HepG2 (cell line): ENCODE results near the gene ALDH18A1. TPM values are rescaled to one million over a fixed set of nuclear protein-coding genes. Genes with fewer than 3 reads are reported as not detected.

Experiments used
- ATAD3A ChIP-seq: sonication (generic); formaldehyde crosslinking; IDR thresholded peaks from 2 replicates; pipeline ENCODE4 v1.4.0; 2020; ENCODE audit warnings: missing genetic modification reagents
- FOXK1 ChIP-seq: sonication (generic); formaldehyde crosslinking; IDR thresholded peaks from 2 replicates; pipeline ENCODE4 v1.4.0; 2020; ENCODE audit warnings: low read depth, missing genetic modification reagents, borderline replicate concordance
- FOXP1 ChIP-seq, 2 experiments: fragments of 450-650 bp in 1 of 2; IDR thresholded peaks; 2 replicates each; pipeline ENCODE4 v1.6.1; 2017 to 2018; ENCODE audit warnings: antibody characterized with exemption in 1 of 2
- HNF4A ChIP-seq: sonication (generic); formaldehyde crosslinking; IDR thresholded peaks from 2 replicates; pipeline ENCODE4 v1.4.0; 2020; ENCODE audit warnings: missing genetic modification reagents
- MTA1 ChIP-seq: sonication (generic); formaldehyde crosslinking; IDR thresholded peaks from 2 replicates; pipeline ENCODE4 v1.4.0; 2020; ENCODE audit warnings: missing genetic modification reagents, mild to moderate bottlenecking, borderline replicate concordance
- NFYC ChIP-seq: IDR thresholded peaks from 2 replicates; pipeline ENCODE4 v1.6.1; 2016; ENCODE audit warnings: missing genetic modification reagents, missing compliant biosample characterization
- PHF21A ChIP-seq: sonication (generic); formaldehyde crosslinking; IDR thresholded peaks from 2 replicates; pipeline ENCODE4 v1.5.0; 2020; ENCODE audit warnings: mild to moderate bottlenecking, missing genetic modification reagents
- PHF5A ChIP-seq: IDR thresholded peaks from one replicate; pipeline ENCODE4 v1.6.1; 2018; ENCODE audit warnings: low read depth, missing genetic modification reagents; ENCODE audit not compliant: unreplicated experiment
- PHF8 ChIP-seq: sonication (generic); formaldehyde crosslinking; IDR thresholded peaks from 2 replicates; pipeline ENCODE4 v1.5.0; 2020; ENCODE audit warnings: missing genetic modification reagents
- PRMT3 ChIP-seq: sonication (generic); formaldehyde crosslinking; IDR thresholded peaks from 2 replicates; pipeline ENCODE4 v1.8.1; 2022; ENCODE audit warnings: low read depth, mild to moderate bottlenecking, moderate library complexity, missing genetic modification reagents, borderline replicate concordance
- RBFOX2 ChIP-seq: fragments of 200-400 bp; formaldehyde crosslinking; IDR thresholded peaks from 2 replicates; pipeline ENCODE4 v1.6.1; 2017; ENCODE audit warnings: low read depth, mild to moderate bottlenecking, low read length
- REXO4 ChIP-seq: sonication (generic); formaldehyde crosslinking; IDR thresholded peaks from 2 replicates; pipeline ENCODE4 v1.8.0; 2022; ENCODE audit warnings: missing genetic modification reagents, mild to moderate bottlenecking, borderline replicate concordance
- SMC3 ChIP-seq: IDR thresholded peaks from 2 replicates; pipeline ENCODE4 v1.6.1; 2011; ENCODE audit warnings: low read length, improper control_type of control experiment
- WIZ ChIP-seq: sonication (generic); formaldehyde crosslinking; IDR thresholded peaks from 2 replicates; pipeline ENCODE4 v1.5.1; 2020; ENCODE audit warnings: mild to moderate bottlenecking, missing genetic modification reagents
- ZNF3 ChIP-seq: IDR thresholded peaks from 2 replicates; pipeline ENCODE4 v1.7.0; 2017; ENCODE audit warnings: inconsistent platforms
- ZNF552 ChIP-seq: sonication (generic); formaldehyde crosslinking; IDR thresholded peaks from 2 replicates; pipeline ENCODE4 v1.9.0; 2022; ENCODE audit warnings: missing genetic modification reagents, mild to moderate bottlenecking, borderline replicate concordance
- ZNF614 ChIP-seq: IDR thresholded peaks from 2 replicates; pipeline ENCODE4 v1.6.1; 2018; ENCODE audit warnings: missing biosample characterization, missing genetic modification reagents, inconsistent platforms, borderline replicate concordance
- ZNF616 ChIP-seq: sonication (generic); formaldehyde crosslinking; IDR thresholded peaks from 2 replicates; pipeline ENCODE4 v1.5.0; 2020; ENCODE audit warnings: low read depth, mild to moderate bottlenecking, missing genetic modification reagents
- polyA plus RNA-seq, 8 experiments: library from polyadenylated mRNA; depleted of rRNA in 3 of 8; stranded (reverse) in 7 of 8; unstranded in 1 of 8; fragments of >200 nt; fragmentation: Illumina TruSeq in 4 of 8; extraction: Trizol in 4 of 8; gene quantifications; 2 replicates each; pipeline versions ENCODE4 v1.2.1 to v1.2.3, GENCODE V29; 2011 to 2016; ENCODE audit warnings: low read depth in 4 of 8, missing spikeins in 1 of 8, mixed read lengths in 1 of 8; ENCODE audit not compliant: insufficient read depth in 1 of 8
- total RNA-seq, 5 experiments: library from RNA; depleted of rRNA; stranded (reverse); fragments of >200 nt; fragmentation: Illumina TruSeq; extraction: Trizol; gene quantifications; 2 replicates each; pipeline ENCODE4 v1.2.3, GENCODE V29; 2016; ENCODE audit warnings: low read depth in 1 of 5
- TF ChIP-seq, protein P1 (sequence below): IDR thresholded peaks from 2 replicates; pipeline ENCODE4 v1.6.1; 2016; ENCODE audit warnings: missing biosample characterization, missing genetic modification reagents, low read depth
- TF ChIP-seq, protein P2 (sequence below): sonication (generic); formaldehyde crosslinking; IDR thresholded peaks from 2 replicates; pipeline ENCODE4 v1.4.0; 2020; ENCODE audit warnings: mild to moderate bottlenecking, missing genetic modification reagents
- TF ChIP-seq, protein P3 (sequence below): IDR thresholded peaks from 2 replicates; pipeline ENCODE4 v1.4.0; 2020; ENCODE audit warnings: mild to moderate bottlenecking, missing genetic modification reagents
- TF ChIP-seq, protein P4 (sequence below): sonication (generic); formaldehyde crosslinking; IDR thresholded peaks from 2 replicates; pipeline ENCODE4 v1.4.0; 2020; ENCODE audit warnings: mild to moderate bottlenecking, missing genetic modification reagents, borderline replicate concordance

The ALDH18A1 gene
- total and polyA plus RNA-seq, 2 of the 13 experiments (the other 11 are each of a cell fraction or from before 2014, with no cell fraction given), result 180 to 263 TPM

DNA sequence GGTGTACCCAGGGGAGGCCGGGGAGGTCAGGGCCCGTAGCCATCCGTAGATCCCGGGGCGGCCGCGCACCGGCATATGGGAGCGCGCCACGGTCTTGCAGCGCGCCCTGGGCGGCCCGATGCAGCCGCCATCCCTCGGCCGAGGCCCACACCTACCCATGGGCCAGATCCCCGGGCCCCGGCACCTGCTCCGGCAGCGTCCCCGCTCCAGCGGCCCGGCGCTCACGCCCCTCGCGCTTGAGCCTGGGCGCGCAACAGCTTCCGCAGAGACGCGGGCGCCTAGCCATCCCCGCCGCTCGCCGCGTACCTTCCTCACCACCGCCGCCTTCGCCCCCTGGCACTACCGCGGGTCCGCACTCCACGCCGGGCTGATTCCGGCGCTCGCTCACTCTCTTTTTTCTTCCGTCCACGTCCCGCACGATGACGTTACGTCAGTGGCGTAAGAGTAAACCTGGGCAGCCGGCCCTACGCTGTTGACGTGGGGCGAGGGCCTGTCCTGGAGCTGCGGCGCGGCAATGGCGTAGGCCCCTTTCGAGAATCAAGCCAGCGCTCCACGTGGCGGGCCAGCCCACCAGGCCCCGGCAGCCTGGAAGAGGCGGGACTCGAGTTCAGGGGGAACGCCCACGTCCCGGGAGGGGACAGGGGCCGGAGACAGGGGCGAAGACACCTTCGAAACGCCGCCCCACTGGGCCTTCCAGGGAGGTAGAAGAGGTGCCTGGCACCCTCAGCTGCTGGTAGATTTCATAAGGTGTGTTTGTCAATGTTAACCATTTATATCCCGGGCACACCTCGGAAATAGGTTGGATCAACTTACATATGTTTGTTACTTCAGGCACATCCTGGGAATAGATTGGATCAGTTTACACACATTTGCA lies at the start of gene ALDH18A1 (continued):
- TF ChIP-seq PHF8 (CRISPR knock-in tag), result peak; percentile 89
- TF ChIP-seq RBFOX2, result peak; percentile 97
- TF ChIP-seq PRMT3 (CRISPR knock-in tag), result no peak
- no peak for TF ChIP-seq FOXP1 (IDR thresholded peaks at IDR 0.05)
- no peak for TF ChIP-seq FOXP1 (CRISPR knock-in tag; IDR thresholded peaks at IDR 0.05)
- TF ChIP-seq ZNF552 (CRISPR knock-in tag), result 0 out of 2 replicates have a peak, but pooled peaks have one; percentile 18
- TF ChIP-seq, protein P1, sequence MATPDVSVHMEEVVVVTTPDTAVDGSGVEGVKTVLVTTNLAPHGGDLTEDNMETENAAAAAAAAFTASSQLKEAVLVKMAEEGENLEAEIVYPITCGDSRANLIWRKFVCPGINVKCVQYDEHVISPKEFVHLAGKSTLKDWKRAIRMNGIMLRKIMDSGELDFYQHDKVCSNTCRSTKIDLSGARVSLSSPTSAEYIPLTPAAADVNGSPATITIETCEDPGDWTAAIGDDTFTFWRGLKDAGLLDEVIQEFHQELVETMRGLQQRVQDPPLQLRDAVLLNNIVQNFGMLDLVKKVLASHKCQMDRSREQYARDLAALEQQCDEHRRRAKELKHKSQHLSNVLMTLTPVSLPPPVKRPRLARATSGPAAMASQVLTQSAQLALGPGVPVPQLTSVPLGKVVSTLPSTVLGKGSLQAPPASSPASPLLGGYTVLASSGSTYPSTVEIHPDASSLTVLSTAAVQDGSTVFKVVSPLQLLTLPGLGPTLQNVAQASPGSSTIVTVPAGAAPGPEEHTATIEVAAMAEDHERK, result peak; percentile 78
- TF ChIP-seq, protein P2, sequence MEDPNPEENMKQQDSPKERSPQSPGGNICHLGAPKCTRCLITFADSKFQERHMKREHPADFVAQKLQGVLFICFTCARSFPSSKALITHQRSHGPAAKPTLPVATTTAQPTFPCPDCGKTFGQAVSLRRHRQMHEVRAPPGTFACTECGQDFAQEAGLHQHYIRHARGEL (CRISPR knock-in tag), result peak; percentile 65; the same call in 1 of the 2 replicates
- peak; percentile 35 for TF ChIP-seq HNF4A (CRISPR knock-in tag)
- no peak for TF ChIP-seq REXO4 (CRISPR knock-in tag)
- TF ChIP-seq FOXK1 (CRISPR knock-in tag), result peak; percentile 33; the same call in 1 of the 2 replicates
- TF ChIP-seq ATAD3A (CRISPR knock-in tag), result no peak
- TF ChIP-seq, protein P3, sequence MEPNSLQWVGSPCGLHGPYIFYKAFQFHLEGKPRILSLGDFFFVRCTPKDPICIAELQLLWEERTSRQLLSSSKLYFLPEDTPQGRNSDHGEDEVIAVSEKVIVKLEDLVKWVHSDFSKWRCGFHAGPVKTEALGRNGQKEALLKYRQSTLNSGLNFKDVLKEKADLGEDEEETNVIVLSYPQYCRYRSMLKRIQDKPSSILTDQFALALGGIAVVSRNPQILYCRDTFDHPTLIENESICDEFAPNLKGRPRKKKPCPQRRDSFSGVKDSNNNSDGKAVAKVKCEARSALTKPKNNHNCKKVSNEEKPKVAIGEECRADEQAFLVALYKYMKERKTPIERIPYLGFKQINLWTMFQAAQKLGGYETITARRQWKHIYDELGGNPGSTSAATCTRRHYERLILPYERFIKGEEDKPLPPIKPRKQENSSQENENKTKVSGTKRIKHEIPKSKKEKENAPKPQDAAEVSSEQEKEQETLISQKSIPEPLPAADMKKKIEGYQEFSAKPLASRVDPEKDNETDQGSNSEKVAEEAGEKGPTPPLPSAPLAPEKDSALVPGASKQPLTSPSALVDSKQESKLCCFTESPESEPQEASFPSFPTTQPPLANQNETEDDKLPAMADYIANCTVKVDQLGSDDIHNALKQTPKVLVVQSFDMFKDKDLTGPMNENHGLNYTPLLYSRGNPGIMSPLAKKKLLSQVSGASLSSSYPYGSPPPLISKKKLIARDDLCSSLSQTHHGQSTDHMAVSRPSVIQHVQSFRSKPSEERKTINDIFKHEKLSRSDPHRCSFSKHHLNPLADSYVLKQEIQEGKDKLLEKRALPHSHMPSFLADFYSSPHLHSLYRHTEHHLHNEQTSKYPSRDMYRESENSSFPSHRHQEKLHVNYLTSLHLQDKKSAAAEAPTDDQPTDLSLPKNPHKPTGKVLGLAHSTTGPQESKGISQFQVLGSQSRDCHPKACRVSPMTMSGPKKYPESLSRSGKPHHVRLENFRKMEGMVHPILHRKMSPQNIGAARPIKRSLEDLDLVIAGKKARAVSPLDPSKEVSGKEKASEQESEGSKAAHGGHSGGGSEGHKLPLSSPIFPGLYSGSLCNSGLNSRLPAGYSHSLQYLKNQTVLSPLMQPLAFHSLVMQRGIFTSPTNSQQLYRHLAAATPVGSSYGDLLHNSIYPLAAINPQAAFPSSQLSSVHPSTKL, result peak; percentile 76
- peak; percentile 25; the same call in 1 of the 2 replicates for TF ChIP-seq ZNF616 (CRISPR knock-in tag)
- TF ChIP-seq MTA1, result peak; percentile 80; the same call in 1 of the 2 replicates
- TF ChIP-seq ZNF3 (CRISPR knock-in tag), result no peak
- TF ChIP-seq NFYC (CRISPR knock-in tag), result 0 out of 2 replicates have a peak, but pooled peaks have one; percentile 29
- TF ChIP-seq PHF21A (CRISPR knock-in tag), result peak; percentile 74; the same call in 1 of the 2 replicates
- TF ChIP-seq, protein P4, sequence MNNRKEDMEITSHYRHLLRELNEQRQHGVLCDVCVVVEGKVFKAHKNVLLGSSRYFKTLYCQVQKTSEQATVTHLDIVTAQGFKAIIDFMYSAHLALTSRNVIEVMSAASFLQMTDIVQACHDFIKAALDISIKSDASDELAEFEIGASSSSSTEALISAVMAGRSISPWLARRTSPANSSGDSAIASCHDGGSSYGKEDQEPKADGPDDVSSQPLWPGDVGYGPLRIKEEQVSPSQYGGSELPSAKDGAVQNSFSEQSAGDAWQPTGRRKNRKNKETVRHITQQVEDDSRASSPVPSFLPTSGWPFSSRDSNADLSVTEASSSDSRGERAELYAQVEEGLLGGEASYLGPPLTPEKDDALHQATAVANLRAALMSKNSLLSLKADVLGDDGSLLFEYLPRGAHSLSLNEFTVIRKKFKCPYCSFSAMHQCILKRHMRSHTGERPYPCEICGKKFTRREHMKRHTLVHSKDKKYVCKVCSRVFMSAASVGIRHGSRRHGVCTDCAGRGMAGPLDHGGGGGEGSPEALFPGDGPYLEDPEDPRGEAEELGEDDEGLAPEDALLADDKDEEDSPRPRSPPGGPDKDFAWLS (CRISPR knock-in tag), result no peak
- peak; percentile 10 for TF ChIP-seq PHF5A (CRISPR knock-in tag)
- peak; percentile 54; the same call in 1 of the 2 replicates for TF ChIP-seq ZNF614 (CRISPR knock-in tag)
- no peak for TF ChIP-seq SMC3
- TF ChIP-seq WIZ (CRISPR knock-in tag), result peak; percentile 78; the same call in 1 of the 2 replicates
